H54 (cell line): ENCODE measurements around the gene HEATR5A.
A peak's percentile ranks its signal among the peaks of the same experiment; 100 is the strongest.
"Not testable (repeated sequence)": the region's sequence is repeated elsewhere in the genome, so short reads cannot be mapped to it uniquely, and the experiment has no call there.

Experiments used
- DNase-seq: peaks from one replicate; pipeline ENCODE4 v3.0.0; 2011; ENCODE audit warnings: low spot score, mixed read lengths; ENCODE audit not compliant: insufficient read length
- FAIRE-seq: peaks from 3 replicates; lab custom pipeline; 2011; peaks lifted over from hg19 to GRCh38; lab: Jason Lieb, UNC
- POLR2A ChIP-seq: IDR thresholded peaks from 2 replicates; pipeline ENCODE4 v1.6.1; 2011; ENCODE audit warnings: low read depth, mild to moderate bottlenecking, low read length

Gene HEATR5A

GRCh38 chr14:31440280-31440679, 19.9 kb upstream of the HEATR5A start:
- TF ChIP-seq POLR2A: no peak
- FAIRE-seq (no peak), DNase-seq (no peak)

GRCh38 chr14:31439561-31439960, 19.2 kb upstream of the HEATR5A start:
- no peak for DNase-seq
- no peak for TF ChIP-seq POLR2A
- no peak for FAIRE-seq

- not testable (repeated sequence) for FAIRE-seq, DNase-seq
Measured at GRCh38 chr14:31437045-31437691, 16.8 kb upstream of the HEATR5A start.

- FAIRE-seq (no peak), DNase-seq (no peak)
- TF ChIP-seq POLR2A: no peak
Measured at GRCh38 chr14:31435276-31435675, 14.9 kb upstream of the HEATR5A start.

- no peak for TF ChIP-seq POLR2A
- FAIRE-seq (no peak), DNase-seq (no peak)
Measured at GRCh38 chr14:31430634-31431264, 10.4 kb upstream of the HEATR5A start.

GRCh38 chr14:31429791-31430190, 9.4 kb upstream of the HEATR5A start:
- FAIRE-seq: no peak
- DNase-seq: no peak
- no peak for TF ChIP-seq POLR2A

- DNase-seq: no peak
- TF ChIP-seq POLR2A: no peak
- no peak for FAIRE-seq
Measured at GRCh38 chr14:31428011-31428410, 7.7 kb upstream of the HEATR5A start.

- FAIRE-seq: no peak
- DNase-seq: no peak
- no peak for TF ChIP-seq POLR2A
Measured at GRCh38 chr14:31426663-31427062, 6.3 kb upstream of the HEATR5A start.

- DNase-seq (no peak), FAIRE-seq (no peak)
- TF ChIP-seq POLR2A: no peak
Measured at GRCh38 chr14:31425905-31426304, 5.6 kb upstream of the HEATR5A start.

DNA sequence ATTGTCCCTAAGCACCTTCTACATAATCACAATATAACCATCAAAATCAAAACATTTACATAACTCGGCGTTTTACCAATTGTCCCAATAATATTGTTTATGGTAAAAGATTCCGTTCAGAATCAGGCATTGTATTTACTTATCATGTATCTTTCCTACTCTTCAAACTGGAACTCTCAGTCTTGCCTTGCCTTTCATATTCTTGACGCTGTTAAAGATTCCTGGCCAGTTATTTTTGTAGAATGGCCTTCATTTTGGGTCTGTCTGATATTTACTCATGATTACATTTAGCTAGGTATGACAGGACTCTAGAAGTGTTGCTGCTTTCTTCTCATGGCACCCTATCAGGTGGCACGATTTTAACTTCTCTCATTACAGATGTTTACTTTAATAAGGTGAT, 850 bp upstream of the HEATR5A start:
- FAIRE-seq (peak; percentile 20), DNase-seq (no peak)
- no peak for TF ChIP-seq POLR2A

- TF ChIP-seq POLR2A: no peak
- DNase-seq: peak; percentile 47
- no peak for FAIRE-seq
Measured at GRCh38 chr14:31419967-31420318, 407 bp downstream of the HEATR5A start.

DNA sequence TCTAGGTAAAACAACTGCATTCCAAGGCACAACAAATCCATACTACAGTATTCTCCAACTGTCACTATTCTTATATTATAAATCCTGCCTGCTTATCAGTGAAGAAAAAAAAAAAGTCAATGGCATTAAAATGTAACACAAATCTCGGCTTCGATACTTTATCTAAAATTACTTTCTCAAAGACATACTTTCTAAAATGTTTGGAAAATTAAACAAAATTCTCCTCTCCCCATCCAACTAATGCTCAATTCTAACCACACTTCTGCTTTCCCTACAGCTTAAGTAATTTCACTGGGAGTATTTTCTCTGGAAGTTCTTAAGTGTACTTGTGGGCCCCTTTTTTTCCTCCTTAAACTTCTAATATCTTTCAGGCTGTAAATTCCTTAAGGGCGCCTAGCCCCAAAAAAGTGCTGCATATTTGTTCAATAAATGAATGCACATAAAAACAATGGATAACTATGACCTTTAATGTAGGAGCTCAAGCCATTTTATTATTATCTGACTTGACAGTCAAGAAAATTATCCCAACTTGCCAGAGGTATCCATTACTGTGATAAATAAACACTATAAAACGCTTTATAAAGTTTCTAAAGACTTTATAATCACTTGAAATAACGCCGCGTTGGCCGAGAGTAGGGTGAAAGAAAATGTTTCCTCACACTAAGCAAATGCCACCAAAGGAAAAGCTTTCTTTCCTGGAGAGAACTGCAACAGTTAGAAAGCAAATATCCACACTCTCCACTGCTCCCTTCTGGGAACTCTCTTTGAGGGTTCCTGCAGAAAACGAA, 977 bp downstream of the HEATR5A start:
- TF ChIP-seq POLR2A: no peak
- FAIRE-seq (no peak), DNase-seq (no peak)

DNA sequence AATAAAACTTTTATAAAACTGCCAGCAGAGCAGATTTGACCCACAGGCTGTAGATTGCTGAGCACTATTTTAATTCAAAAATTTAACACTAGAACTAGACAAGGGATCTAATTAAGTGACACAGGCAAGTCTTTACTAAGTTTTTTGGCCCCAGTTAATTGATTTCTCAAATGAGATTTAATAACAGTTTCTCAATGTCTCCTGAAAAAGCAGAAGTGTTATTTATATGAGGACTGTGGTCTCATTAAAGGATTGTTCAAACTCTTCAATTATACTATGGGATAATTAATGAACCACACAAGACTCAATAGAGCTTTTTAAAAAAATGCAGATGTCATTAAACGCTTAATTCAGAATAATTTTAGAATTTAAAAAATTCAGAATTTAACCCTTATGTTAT, 1.9 kb downstream of the HEATR5A start:
- no peak for TF ChIP-seq POLR2A

DNA sequence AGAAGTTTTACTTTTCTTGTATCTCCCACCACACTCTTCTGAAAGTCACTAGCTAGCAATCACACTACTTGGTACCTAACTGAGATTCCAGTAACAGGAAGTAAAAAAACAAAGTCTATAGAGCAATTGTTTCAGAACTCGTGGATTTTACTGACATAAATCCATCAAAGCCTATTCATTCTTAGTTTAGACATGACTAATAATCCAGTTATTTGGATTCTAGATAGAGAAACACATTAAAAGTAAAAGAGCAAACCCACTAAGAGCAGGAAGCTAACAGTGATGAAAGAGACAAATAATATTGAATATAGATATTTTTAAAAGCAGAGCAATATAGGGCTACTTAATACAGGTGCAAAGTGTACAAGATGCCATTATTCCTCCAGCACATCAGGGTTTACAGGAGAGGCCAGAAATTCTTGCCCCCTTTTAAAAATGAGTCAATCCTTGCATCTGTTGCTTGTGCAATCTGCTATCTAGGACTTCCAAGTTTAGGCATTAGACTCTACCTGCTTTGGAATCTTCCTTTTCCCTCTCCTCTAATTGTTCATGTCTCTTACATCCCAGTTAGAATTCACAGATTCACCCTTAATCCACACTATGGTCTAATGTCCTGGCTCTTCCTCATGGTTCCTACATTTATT, 6.0 kb downstream of the HEATR5A start:
- DNase-seq (no peak), FAIRE-seq (no peak)
- no peak for TF ChIP-seq POLR2A

More for the DNA sequence above, 1.9 kb downstream of the HEATR5A start:
- FAIRE-seq (no peak), DNase-seq (no peak)
